Heart left ventricle (tissue), 13 donors: Measurements from ENCODE around the gene FYN.

Experiments used
- POLR2A ChIP-seq, 2 donors: fragments of 450-650 bp; IDR thresholded peaks; one replicate each; pipeline ENCODE4 v1.6.1; 2017; ENCODE audit warnings: antibody characterized with exemption in 2 of 2, mild to moderate bottlenecking in 2 of 2, moderate library complexity in 2 of 2
- TF ChIP-seq, protein P1 (sequence below), 12 donors: fragments of 200-600 bp; sonication (generic) in 4 of 12; IDR thresholded peaks; one replicate each; pipeline versions ENCODE4 v1.5.0 to v1.8.0; 2018 to 2022; ENCODE audit warnings: antibody characterized with exemption in 12 of 12, mild to moderate bottlenecking in 5 of 12
- donor health status: ischemic (EF 13 %, LVEDD 7.1; RV severe dilation, severe dysfunction).
- donor health status: DM: no; HTN: yes; CAD: no.
- donor health status: DM: no; HTN: no; CAD: no.
- donor health status: ischemic (EF 25% LVEDD 6.9; RV normal size, moderate dysfunction).
- donor health status: ischemic (EF 25% LVEDD 5.7; RV mildly dilated, moderate dysfunction).
- donor health status: ischemic (EF 35%, LVEDD 5.7; RV mildly dilated, moderate dysfunction).
- donor health status: nonischemic (EF 11% LVEDD 7.7; RV severe dilation, severe dysfunction).
- donor health status: DM: yes; HTN: yes; CAD: no.
- donor health status: PGD.
- donor health status: ischemic (EF 29% LVEDD 5.4; RV normal size, mild dysfunction).
- donor health status: nonischemic (EF 23%, LVEDD 6.1; RV moderate dilation, normal function).

DNA sequence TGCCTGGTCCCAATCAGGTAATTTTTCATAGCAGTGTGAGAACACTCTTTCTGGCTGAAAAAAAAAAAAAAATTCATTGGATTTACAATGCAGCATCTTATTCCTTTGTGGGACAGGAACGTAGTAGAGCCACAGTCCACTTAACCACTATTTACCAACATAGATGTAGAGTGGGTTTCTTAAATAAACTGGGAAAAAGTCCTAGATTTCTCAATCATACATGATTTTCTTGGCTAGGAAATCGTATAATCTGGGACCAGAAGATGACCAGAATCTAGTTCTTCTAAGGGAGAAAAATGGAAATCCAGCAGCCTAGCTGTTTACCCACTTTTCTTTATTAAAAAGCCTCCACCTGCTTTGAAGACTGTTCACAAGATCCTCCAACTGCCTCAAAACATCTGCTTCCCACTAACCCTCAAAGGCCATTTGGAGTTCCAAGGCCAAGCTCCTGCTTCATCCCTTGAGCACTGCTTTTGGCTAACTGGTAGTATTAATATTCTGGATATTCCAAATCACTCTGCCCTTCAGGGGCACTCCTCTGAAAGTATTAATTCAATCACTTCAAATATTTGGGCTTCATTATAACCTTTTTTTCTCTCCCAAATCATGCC is 70.4 kb downstream of the FYN start:
- TF ChIP-seq, protein P1, sequence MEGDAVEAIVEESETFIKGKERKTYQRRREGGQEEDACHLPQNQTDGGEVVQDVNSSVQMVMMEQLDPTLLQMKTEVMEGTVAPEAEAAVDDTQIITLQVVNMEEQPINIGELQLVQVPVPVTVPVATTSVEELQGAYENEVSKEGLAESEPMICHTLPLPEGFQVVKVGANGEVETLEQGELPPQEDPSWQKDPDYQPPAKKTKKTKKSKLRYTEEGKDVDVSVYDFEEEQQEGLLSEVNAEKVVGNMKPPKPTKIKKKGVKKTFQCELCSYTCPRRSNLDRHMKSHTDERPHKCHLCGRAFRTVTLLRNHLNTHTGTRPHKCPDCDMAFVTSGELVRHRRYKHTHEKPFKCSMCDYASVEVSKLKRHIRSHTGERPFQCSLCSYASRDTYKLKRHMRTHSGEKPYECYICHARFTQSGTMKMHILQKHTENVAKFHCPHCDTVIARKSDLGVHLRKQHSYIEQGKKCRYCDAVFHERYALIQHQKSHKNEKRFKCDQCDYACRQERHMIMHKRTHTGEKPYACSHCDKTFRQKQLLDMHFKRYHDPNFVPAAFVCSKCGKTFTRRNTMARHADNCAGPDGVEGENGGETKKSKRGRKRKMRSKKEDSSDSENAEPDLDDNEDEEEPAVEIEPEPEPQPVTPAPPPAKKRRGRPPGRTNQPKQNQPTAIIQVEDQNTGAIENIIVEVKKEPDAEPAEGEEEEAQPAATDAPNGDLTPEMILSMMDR (IDR thresholded peaks at IDR 0.05): no peak
- TF ChIP-seq POLR2A (IDR thresholded peaks at IDR 0.05): no peak
